Measurements from ENCODE around the gene C3.

GRCh38 chr19:6693056-6693471 is 27.4 kb downstream of the C3 start:
- TF ChIP-seq EZH2 (IDR thresholded peaks at IDR 0.05; ENCODE audit: borderline replicate concordance), result no peak
- no peak for TF ChIP-seq CTCF (IDR thresholded peaks at IDR 0.05; ENCODE audit: poor library complexity)

Measured in hepatocyte (in vitro differentiated cells).